Measurements from ENCODE around the gene SMTNL2. TPM values are rescaled to one million over a fixed set of nuclear protein-coding genes. Genes with fewer than 3 reads are reported as not detected.

SMTNL2 gene
- total RNA-seq, 1 donor, result not detected

DNA sequence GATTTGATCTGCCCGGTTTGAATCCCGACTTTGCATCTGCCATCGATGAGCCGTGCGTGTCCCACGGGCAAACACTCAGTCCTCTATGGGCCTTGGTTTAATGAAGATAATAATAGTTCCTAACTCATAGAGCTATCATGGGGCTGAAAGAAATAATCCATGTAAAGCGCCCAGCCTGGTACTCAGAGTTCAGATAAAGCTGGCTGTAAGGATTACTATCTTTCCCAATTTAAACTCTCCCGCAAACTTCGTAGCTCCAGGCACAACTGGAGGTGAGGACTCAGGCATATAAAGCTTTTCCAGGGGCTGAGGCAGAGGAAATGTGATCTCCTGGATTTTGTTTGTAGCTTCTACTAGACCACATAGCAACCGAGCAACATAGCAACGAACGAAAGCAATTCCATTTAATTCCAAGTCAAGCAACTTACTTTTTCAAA is 40.9 kb downstream of the SMTNL2 start:
- peaks cover 7% of the 10 kb centered on the region for H3K27me3 ChIP-seq (ENCODE audit: insufficient read depth, low read length)
- DNase-seq (ENCODE audit: insufficient read length, low spot score, missing footprints), result no peak

DNA sequence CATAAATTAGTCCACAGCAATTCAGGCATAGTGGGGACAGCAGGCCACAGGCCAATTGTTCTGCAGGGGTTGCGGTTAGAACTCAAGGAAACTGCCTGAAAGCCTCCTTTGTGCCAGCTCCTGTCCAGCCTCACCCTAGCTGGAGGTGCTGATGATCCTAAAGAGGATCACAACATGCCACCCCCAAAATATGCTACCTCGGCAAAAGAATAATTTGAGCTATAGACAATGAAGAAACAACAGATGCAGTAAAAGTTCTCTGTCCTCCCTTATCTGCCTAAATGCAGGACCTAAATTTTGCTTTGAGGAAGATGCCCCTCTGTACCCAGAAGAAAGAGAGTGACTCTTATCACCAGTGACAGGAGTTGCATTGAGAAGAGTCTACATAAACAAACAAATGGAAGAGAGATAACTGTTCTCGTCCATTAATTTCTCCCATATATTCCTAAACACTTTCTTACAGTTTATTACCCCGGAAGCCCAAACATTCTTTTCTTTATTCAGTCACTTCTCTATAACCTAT is 42.5 kb downstream of the SMTNL2 start:
- DNase-seq (ENCODE audit: insufficient read length, low spot score, missing footprints), result no peak
- Histone ChIP-seq H2AFZ (ENCODE audit: low read length) (no peak overlapping the region), H3K9me3 (ENCODE audit: low read depth, low read length) (no peaks in the 10 kb centered on the region), H3K79me2 (ENCODE audit: insufficient read depth, low read length) (no peaks in the 10 kb centered on the region), H4K20me1 (ENCODE audit: insufficient read depth, low read length) (no peaks in the 10 kb centered on the region), H3K27me3 (ENCODE audit: insufficient read depth, low read length) (peaks cover 7% of the 10 kb centered on the region), H3K27ac (ENCODE audit: low read depth, low read length) (no peak overlapping the region), H3K4me3 (ENCODE audit: insufficient read depth, low read length) (no peak overlapping the region), H3K36me3 (ENCODE audit: insufficient read depth, low read length) (no peaks in the 10 kb centered on the region), H3K4me1 (ENCODE audit: insufficient read depth, low read length) (peaks cover 22% of the 10 kb centered on the region), H3K4me2 (ENCODE audit: insufficient read depth, low read length) (no peak overlapping the region)
- TF ChIP-seq, protein P1, sequence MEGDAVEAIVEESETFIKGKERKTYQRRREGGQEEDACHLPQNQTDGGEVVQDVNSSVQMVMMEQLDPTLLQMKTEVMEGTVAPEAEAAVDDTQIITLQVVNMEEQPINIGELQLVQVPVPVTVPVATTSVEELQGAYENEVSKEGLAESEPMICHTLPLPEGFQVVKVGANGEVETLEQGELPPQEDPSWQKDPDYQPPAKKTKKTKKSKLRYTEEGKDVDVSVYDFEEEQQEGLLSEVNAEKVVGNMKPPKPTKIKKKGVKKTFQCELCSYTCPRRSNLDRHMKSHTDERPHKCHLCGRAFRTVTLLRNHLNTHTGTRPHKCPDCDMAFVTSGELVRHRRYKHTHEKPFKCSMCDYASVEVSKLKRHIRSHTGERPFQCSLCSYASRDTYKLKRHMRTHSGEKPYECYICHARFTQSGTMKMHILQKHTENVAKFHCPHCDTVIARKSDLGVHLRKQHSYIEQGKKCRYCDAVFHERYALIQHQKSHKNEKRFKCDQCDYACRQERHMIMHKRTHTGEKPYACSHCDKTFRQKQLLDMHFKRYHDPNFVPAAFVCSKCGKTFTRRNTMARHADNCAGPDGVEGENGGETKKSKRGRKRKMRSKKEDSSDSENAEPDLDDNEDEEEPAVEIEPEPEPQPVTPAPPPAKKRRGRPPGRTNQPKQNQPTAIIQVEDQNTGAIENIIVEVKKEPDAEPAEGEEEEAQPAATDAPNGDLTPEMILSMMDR (IDR thresholded peaks at IDR 0.05; ENCODE audit: extremely low read depth, low read depth, low read length), result no peak

More for the DNA sequence above, 40.9 kb downstream of the SMTNL2 start:
- Histone ChIP-seq H3K27ac (ENCODE audit: low read depth, low read length) (peak overlapping the region; percentile 5), H3K4me1 (ENCODE audit: insufficient read depth, low read length) (peaks cover 22% of the 10 kb centered on the region), H4K20me1 (ENCODE audit: insufficient read depth, low read length) (no peaks in the 10 kb centered on the region), H3K4me3 (ENCODE audit: insufficient read depth, low read length) (no peak overlapping the region), H3K4me2 (ENCODE audit: insufficient read depth, low read length) (no peak overlapping the region), H2AFZ (ENCODE audit: low read length) (no peak overlapping the region), H3K36me3 (ENCODE audit: insufficient read depth, low read length) (no peaks in the 10 kb centered on the region), H3K79me2 (ENCODE audit: insufficient read depth, low read length) (no peaks in the 10 kb centered on the region), H3K9me3 (ENCODE audit: low read depth, low read length) (no peaks in the 10 kb centered on the region)
- TF ChIP-seq, protein P1 (IDR thresholded peaks at IDR 0.05; ENCODE audit: extremely low read depth, low read depth, low read length), result no peak

DNA sequence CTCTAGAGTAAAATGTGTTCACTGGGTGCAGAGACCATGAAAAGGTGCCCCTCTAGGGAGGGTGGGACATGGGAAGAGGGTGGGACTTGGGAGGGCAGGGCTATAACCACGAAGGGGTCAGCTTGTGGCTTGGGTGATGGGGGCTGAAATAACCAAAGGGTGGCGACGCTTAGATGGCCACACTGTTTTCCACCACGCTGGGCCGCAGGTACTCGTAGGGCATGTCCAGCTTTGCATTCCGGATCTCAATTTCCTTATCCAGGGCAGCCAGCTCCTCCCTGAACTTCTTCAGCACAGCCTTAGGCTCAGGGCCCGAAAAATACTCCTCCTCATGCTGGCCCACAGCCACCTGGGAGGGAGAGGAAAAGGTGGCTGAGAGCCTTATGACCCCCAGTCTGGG is 47.1 kb downstream of the SMTNL2 start:
- Histone ChIP-seq H3K9me3 (ENCODE audit: low read depth, low read length) (no peaks in the 10 kb centered on the region), H3K27ac (ENCODE audit: low read depth, low read length) (no peak overlapping the region), H3K27me3 (ENCODE audit: insufficient read depth, low read length) (peaks cover 23% of the 10 kb centered on the region), H3K36me3 (ENCODE audit: insufficient read depth, low read length) (no peaks in the 10 kb centered on the region), H3K4me1 (ENCODE audit: insufficient read depth, low read length) (no peaks in the 10 kb centered on the region), H3K4me3 (ENCODE audit: insufficient read depth, low read length) (no peak overlapping the region), H4K20me1 (ENCODE audit: insufficient read depth, low read length) (no peaks in the 10 kb centered on the region), H3K79me2 (ENCODE audit: insufficient read depth, low read length) (no peaks in the 10 kb centered on the region), H2AFZ (ENCODE audit: low read length) (no peak overlapping the region), H3K4me2 (ENCODE audit: insufficient read depth, low read length) (no peak overlapping the region)
- DNase-seq (ENCODE audit: insufficient read length, low spot score, missing footprints), result no peak
- TF ChIP-seq, protein P1 (IDR thresholded peaks at IDR 0.05; ENCODE audit: extremely low read depth, low read depth, low read length), result no peak

DNA sequence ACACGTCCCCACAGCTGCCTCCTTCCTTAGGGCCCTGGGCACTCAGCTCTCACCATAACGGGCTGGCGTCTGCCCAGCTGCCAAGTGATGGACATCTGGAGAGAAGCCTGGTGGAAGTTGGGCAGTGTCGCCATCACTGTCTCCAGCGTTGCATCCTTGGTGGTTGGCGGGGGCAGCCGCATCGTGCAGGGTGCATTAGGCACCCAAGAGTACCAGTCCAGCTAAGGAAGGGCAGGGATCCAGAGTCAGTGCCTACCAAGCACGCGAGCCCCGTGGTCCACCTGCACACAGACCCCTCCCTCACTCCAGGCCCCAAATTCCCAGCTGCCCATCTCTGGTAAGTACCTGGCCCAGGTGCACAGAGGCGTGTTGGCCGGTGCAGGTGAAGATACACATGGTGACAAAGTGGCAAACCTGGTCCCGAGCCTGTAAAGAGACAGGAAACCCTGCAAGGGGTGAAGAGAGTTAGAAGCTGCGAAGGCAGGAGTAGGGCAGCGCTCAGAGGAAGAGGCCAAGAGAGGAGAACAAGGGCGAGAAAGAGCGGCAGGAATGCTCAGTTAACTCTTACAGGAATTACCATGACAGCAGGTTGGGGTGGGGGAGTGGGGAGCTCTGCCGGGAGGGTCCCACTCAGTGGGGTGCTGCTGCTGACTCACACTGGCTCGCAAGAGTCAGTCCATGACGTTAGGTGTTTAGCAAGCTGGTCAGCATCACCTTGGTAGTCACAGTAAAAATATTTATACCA is 47.7 kb downstream of the SMTNL2 start:
- H3K4me3 ChIP-seq (ENCODE audit: insufficient read depth, low read length), result no peak overlapping the region
- no peak overlapping the region for H2AFZ ChIP-seq (ENCODE audit: low read length)
- no peaks in the 10 kb centered on the region for H3K79me2 ChIP-seq (ENCODE audit: insufficient read depth, low read length)
- H3K27me3 ChIP-seq (ENCODE audit: insufficient read depth, low read length), result peaks cover 26% of the 10 kb centered on the region
- H3K9me3 ChIP-seq (ENCODE audit: low read depth, low read length), result no peaks in the 10 kb centered on the region
- H3K4me1 ChIP-seq (ENCODE audit: insufficient read depth, low read length), result no peaks in the 10 kb centered on the region
- no peak overlapping the region for H3K4me2 ChIP-seq (ENCODE audit: insufficient read depth, low read length)
- no peaks in the 10 kb centered on the region for H4K20me1 ChIP-seq (ENCODE audit: insufficient read depth, low read length)
- TF ChIP-seq, protein P1 (IDR thresholded peaks at IDR 0.05; ENCODE audit: extremely low read depth, low read depth, low read length), result no peak
- peak; percentile 71 for DNase-seq (ENCODE audit: insufficient read length, low spot score, missing footprints)
- no peak overlapping the region for H3K27ac ChIP-seq (ENCODE audit: low read depth, low read length)
- no peaks in the 10 kb centered on the region for H3K36me3 ChIP-seq (ENCODE audit: insufficient read depth, low read length)

All from osteoblast (primary cell).